Peyer's patch (tissue), 4 donors: ENCODE data around the gene SLC17A7.

ENCODE experiments used
- POLR2A ChIP-seq, 2 donors: fragments of 450-650 bp; IDR thresholded peaks; one replicate each; pipeline ENCODE4 v1.5.1; 2017; ENCODE audit warnings: antibody characterized with exemption in 2 of 2, mild to moderate bottlenecking in 2 of 2, moderate library complexity in 2 of 2
- TF ChIP-seq, protein P1 (sequence below), 6 experiments: fragments of 450-650 bp in 4 of 6; fragments of 200-600 bp in 2 of 6; sonication (generic) in 1 of 6; IDR thresholded peaks; one replicate each; pipeline ENCODE4 v1.5.1; 2017 to 2019; ENCODE audit warnings: antibody characterized with exemption in 6 of 6, mild to moderate bottlenecking in 3 of 6, moderate library complexity in 1 of 6

DNA sequence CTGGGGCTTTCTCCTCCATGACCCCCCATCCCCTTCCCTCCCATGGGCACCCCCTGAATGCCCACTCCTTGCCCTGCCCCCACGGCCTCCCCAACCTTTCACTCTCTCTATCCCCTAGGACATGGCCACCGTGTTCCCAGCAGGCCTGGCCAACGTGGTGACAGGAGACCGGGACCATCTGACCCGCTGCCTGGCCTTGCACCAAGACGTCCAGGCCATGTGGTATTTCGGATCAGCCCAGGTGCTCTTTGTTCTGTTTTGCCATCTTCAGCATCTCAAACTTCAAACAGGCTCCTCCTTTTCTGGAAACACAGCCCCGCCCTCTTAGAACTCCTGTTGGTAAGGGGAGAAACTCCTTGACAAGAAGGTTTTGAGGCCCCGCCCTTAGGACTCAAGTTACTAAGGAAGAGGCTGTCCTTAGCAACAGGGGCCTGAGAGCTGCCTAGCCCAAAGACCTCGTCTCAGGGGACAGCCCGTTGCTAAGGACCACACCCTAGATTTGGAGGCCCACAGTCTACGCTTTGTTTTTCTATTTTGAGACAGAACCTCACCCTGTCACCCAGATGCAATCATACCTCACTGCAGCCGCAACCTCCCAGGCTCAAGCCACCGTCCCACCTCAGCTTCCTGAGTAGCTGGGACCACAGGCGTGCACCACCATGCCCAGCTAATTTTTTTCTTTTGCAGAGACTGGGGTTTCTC lies 27.6 kb upstream of the SLC17A7 start:
- TF ChIP-seq, protein P1, sequence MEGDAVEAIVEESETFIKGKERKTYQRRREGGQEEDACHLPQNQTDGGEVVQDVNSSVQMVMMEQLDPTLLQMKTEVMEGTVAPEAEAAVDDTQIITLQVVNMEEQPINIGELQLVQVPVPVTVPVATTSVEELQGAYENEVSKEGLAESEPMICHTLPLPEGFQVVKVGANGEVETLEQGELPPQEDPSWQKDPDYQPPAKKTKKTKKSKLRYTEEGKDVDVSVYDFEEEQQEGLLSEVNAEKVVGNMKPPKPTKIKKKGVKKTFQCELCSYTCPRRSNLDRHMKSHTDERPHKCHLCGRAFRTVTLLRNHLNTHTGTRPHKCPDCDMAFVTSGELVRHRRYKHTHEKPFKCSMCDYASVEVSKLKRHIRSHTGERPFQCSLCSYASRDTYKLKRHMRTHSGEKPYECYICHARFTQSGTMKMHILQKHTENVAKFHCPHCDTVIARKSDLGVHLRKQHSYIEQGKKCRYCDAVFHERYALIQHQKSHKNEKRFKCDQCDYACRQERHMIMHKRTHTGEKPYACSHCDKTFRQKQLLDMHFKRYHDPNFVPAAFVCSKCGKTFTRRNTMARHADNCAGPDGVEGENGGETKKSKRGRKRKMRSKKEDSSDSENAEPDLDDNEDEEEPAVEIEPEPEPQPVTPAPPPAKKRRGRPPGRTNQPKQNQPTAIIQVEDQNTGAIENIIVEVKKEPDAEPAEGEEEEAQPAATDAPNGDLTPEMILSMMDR (IDR thresholded peaks at IDR 0.05), result no peak
- no peak for TF ChIP-seq POLR2A (IDR thresholded peaks at IDR 0.05)
